H1 (cell line): ENCODE results near the gene PATJ. TPM values are rescaled to one million over a fixed set of nuclear protein-coding genes. Genes with fewer than 3 reads are reported as not detected.

Experiments
- CTCF ChIA-PET: fragments of 300-600 bp; sonication (Branson Sonifier 250); formaldehyde crosslinking; loops from one replicate; lab custom pipeline; 2021; ENCODE audit not compliant: partially characterized antibody; lab: Charles Lee
- POLR2A ChIA-PET: fragments of 300-600 bp; sonication (Branson Sonifier 250); formaldehyde crosslinking; loops from one replicate; lab custom pipeline; 2021; ENCODE audit warnings: inconsistent platforms; ENCODE audit not compliant: partially characterized antibody; lab: Charles Lee
- DNase-seq, 2 experiments: peaks; one replicate each; pipeline versions ENCODE4 v3.0.0 to v3.0.0-alpha.2; 2010 to 2022; ENCODE audit warnings: low spot score in 2 of 2, low read depth in 1 of 2, mixed read lengths in 1 of 2
- FAIRE-seq: peaks from 2 replicates; lab custom pipeline; 2011; peaks lifted over from hg19 to GRCh38; lab: Jason Lieb, UNC
- H2AFZ ChIP-seq: 2 replicates; pipeline ENCODE4 v1.8.1; 2012; ENCODE audit warnings: low read length, inconsistent platforms
- H2AK5ac ChIP-seq: 2 replicates; pipeline ENCODE4 v1.6.1; 2013; ENCODE audit warnings: low read depth, low read length
- H2BK120ac ChIP-seq: replicated peaks from 2 replicates; pipeline ENCODE3; 2013; ENCODE audit warnings: low read depth, low read length, inconsistent platforms
- H2BK12ac ChIP-seq: 2 replicates; pipeline ENCODE4 v1.6.1; 2013; ENCODE audit warnings: low read depth, low read length
- H2BK15ac ChIP-seq: 2 replicates; pipeline ENCODE4 v1.6.1; 2013; ENCODE audit warnings: low read length
- H2BK20ac ChIP-seq: 2 replicates; pipeline ENCODE4 v1.6.1; 2013; ENCODE audit warnings: low read length
- H2BK5ac ChIP-seq: 2 replicates; pipeline ENCODE4 v1.6.1; 2013; ENCODE audit warnings: low read depth, low read length
- H3K14ac ChIP-seq: 2 replicates; pipeline ENCODE4 v1.6.1; 2013; ENCODE audit warnings: inconsistent platforms; ENCODE audit not compliant: insufficient read length
- H3K18ac ChIP-seq: 2 replicates; pipeline ENCODE4 v1.6.1; 2013; ENCODE audit warnings: low read length; ENCODE audit errors: extremely low read depth
- H3K23ac ChIP-seq: 2 replicates; pipeline ENCODE4 v1.6.1; 2013; ENCODE audit warnings: inconsistent platforms; ENCODE audit not compliant: insufficient read length
- H3K23me2 ChIP-seq: 2 replicates; pipeline ENCODE4 v1.6.1; 2013; ENCODE audit warnings: low read depth, low read length
- H3K27ac ChIP-seq: 2 replicates; pipeline ENCODE4 v1.6.1; 2011; ENCODE audit warnings: low read depth, low read length, inconsistent platforms
- H3K27me3 ChIP-seq, 4 experiments: replicated peaks in 1 of 4; 1 replicate in 1 of 4; 2 replicates in 3 of 4; pipeline versions ENCODE4 v1.6.1 to v1.8.1; 2011 to 2013; ENCODE audit warnings: low read length in 3 of 4, mild to moderate bottlenecking in 3 of 4, inconsistent platforms in 2 of 4, mixed read lengths in 2 of 4, moderate library complexity in 1 of 4; ENCODE audit not compliant: control insufficient read depth in 3 of 4, insufficient read depth in 3 of 4; ENCODE audit errors: extremely low read depth in 1 of 4
- H3K36me3 ChIP-seq, 4 experiments: 2 replicates each; pipeline versions ENCODE4 v1.6.1 to v1.8.1; 2011 to 2013; ENCODE audit warnings: mild to moderate bottlenecking in 4 of 4, low read length in 3 of 4, moderate library complexity in 2 of 4, control low read depth in 1 of 4, inconsistent platforms in 1 of 4; ENCODE audit not compliant: insufficient read depth in 4 of 4, control insufficient read depth in 2 of 4
- H3K4ac ChIP-seq: replicated peaks from 2 replicates; pipeline ENCODE3; 2013; ENCODE audit warnings: low read length, low read depth, mixed read lengths, inconsistent platforms; ENCODE audit not compliant: insufficient read length
- H3K4me1 ChIP-seq, 4 experiments: replicated peaks in 1 of 4; 1 replicate in 1 of 4; 2 replicates in 3 of 4; pipeline versions ENCODE4 v1.6.1 to v1.8.1; 2011 to 2013; ENCODE audit warnings: low read length in 3 of 4, inconsistent platforms in 2 of 4, mixed read lengths in 1 of 4; ENCODE audit not compliant: insufficient read depth in 4 of 4, control insufficient read depth in 3 of 4
- H3K4me2 ChIP-seq, 2 experiments: 2 replicates each; pipeline versions ENCODE4 v1.6.1 to v1.8.1; 2011 to 2013; ENCODE audit warnings: low read depth in 2 of 2, low read length in 2 of 2, control low read depth in 1 of 2, inconsistent platforms in 1 of 2, mild to moderate bottlenecking in 1 of 2; ENCODE audit not compliant: insufficient read depth in 1 of 2
- H3K4me3 ChIP-seq, 4 experiments: fragments of 200-600, 300-600 bp in 1 of 4; sonication (generic), shearing (Covaris generic), sonication (Bioruptor Twin) in 1 of 4; 2 replicates each; pipeline versions ENCODE4 v1.5.1 to v1.8.1; 2011 to 2016; ENCODE audit warnings: low read length in 4 of 4, low read depth in 3 of 4, control low read depth in 2 of 4, inconsistent platforms in 2 of 4, mild to moderate bottlenecking in 2 of 4, mixed read lengths in 1 of 4, moderate library complexity in 1 of 4; ENCODE audit not compliant: insufficient read depth in 2 of 4; ENCODE audit errors: extremely low read depth in 1 of 4
- H3K56ac ChIP-seq: replicated peaks from 2 replicates; pipeline ENCODE3; 2013; ENCODE audit warnings: low read depth, mild to moderate bottlenecking, mixed read lengths, low read length, inconsistent platforms; ENCODE audit not compliant: insufficient read length
- H3K79me1 ChIP-seq: 2 replicates; pipeline ENCODE4 v1.6.1; 2013; ENCODE audit warnings: low read depth, low read length, control low read depth
- H3K79me2 ChIP-seq, 2 experiments: 2 replicates each; pipeline versions ENCODE4 v1.6.1 to v1.8.1; 2012 to 2013; ENCODE audit warnings: low read length in 2 of 2, mild to moderate bottlenecking in 2 of 2, inconsistent platforms in 1 of 2; ENCODE audit not compliant: insufficient read depth in 2 of 2, control insufficient read depth in 1 of 2
- H3K9ac ChIP-seq, 4 experiments: replicated peaks in 1 of 4; 1 replicate in 1 of 4; 2 replicates in 3 of 4; pipeline versions ENCODE4 v1.6.1 to v1.8.1; 2011 to 2013; ENCODE audit warnings: low read depth in 3 of 4, low read length in 3 of 4, control low read depth in 2 of 4, mild to moderate bottlenecking in 2 of 4, moderate library complexity in 2 of 4, inconsistent platforms in 1 of 4; ENCODE audit errors: extremely low read depth in 1 of 4
- H3K9me3 ChIP-seq, 2 experiments: 2 replicates each; pipeline versions ENCODE4 v1.6.1 to v1.8.1; 2012 to 2013; ENCODE audit warnings: mild to moderate bottlenecking in 2 of 2, moderate library complexity in 2 of 2, control low read depth in 1 of 2, inconsistent platforms in 1 of 2, low read depth in 1 of 2, low read length in 1 of 2, mixed read lengths in 1 of 2; ENCODE audit not compliant: insufficient read depth in 2 of 2
- H4K20me1 ChIP-seq, 2 experiments: replicated peaks in 1 of 2; 2 replicates each; pipeline versions ENCODE3 to v1.8.1; 2011 to 2013; ENCODE audit warnings: inconsistent platforms in 2 of 2, low read length in 2 of 2, mild to moderate bottlenecking in 1 of 2; ENCODE audit not compliant: insufficient read depth in 2 of 2, control insufficient read depth in 1 of 2
- H4K5ac ChIP-seq: 2 replicates; pipeline ENCODE4 v1.6.1; 2013; ENCODE audit warnings: low read length, low read depth, mixed read lengths, inconsistent platforms; ENCODE audit not compliant: insufficient read length
- H4K8ac ChIP-seq: 2 replicates; pipeline ENCODE4 v1.8.0; 2013; ENCODE audit warnings: mild to moderate bottlenecking, moderate library complexity, low read length, inconsistent platforms; ENCODE audit not compliant: insufficient read depth; ENCODE audit errors: extremely low read depth
- H4K91ac ChIP-seq: replicated peaks from 2 replicates; pipeline ENCODE3; 2013; ENCODE audit warnings: low read length, mixed read lengths, inconsistent platforms; ENCODE audit not compliant: insufficient read length
- ATF2 ChIP-seq: IDR thresholded peaks from 2 replicates; pipeline ENCODE4 v1.6.1; 2012; ENCODE audit warnings: low read length, inconsistent platforms
- CBX5 ChIP-seq: fragments of 300-800, 300-1000 bp; sonication (generic); IDR thresholded peaks from 2 replicates; pipeline ENCODE4 v1.7.1; 2016; ENCODE audit warnings: antibody characterized with exemption, low read length, low read depth
- CHD1 ChIP-seq: IDR thresholded peaks from 2 replicates; pipeline ENCODE4 v1.6.1; 2012; ENCODE audit warnings: low read depth, low read length, improper control_type of control experiment
- FOSL1 ChIP-seq: IDR thresholded peaks from 2 replicates; pipeline ENCODE4 v1.6.1; 2011; ENCODE audit warnings: mild to moderate bottlenecking, low read depth, low read length, moderate library complexity; ENCODE audit not compliant: insufficient read depth
- KDM4A ChIP-seq: IDR thresholded peaks from one replicate; pipeline ENCODE4 v1.7.1; 2012; ENCODE audit warnings: low read depth, mild to moderate bottlenecking, moderate library complexity, low read length, inconsistent platforms; ENCODE audit not compliant: severe bottlenecking
- MAFK ChIP-seq: IDR thresholded peaks from 2 replicates; pipeline ENCODE4 v1.6.1; 2012; ENCODE audit warnings: low read depth, mild to moderate bottlenecking, improper control_type of control experiment, low read length
- NANOG ChIP-seq: IDR thresholded peaks from 2 replicates; pipeline ENCODE4 v1.6.1; 2011; ENCODE audit warnings: low read length, low read depth, mild to moderate bottlenecking, inconsistent platforms; ENCODE audit not compliant: insufficient read depth, poor library complexity, severe bottlenecking
- RFX5 ChIP-seq: IDR thresholded peaks from 2 replicates; pipeline ENCODE4 v1.6.1; 2011; ENCODE audit warnings: low read depth, low read length, improper control_type of control experiment, borderline replicate concordance
- SIX5 ChIP-seq: IDR thresholded peaks from 2 replicates; pipeline ENCODE4 v1.6.1; 2011; ENCODE audit warnings: mild to moderate bottlenecking, low read depth, low read length
- TCF12 ChIP-seq: IDR thresholded peaks from 2 replicates; pipeline ENCODE4 v1.6.1; 2011; ENCODE audit warnings: low read depth, mild to moderate bottlenecking, low read length
- TEAD4 ChIP-seq: IDR thresholded peaks from 2 replicates; pipeline ENCODE4 v1.6.1; 2012; ENCODE audit warnings: low read depth, low read length, inconsistent platforms, mixed read lengths
- WGBS, 2 experiments: shearing (Covaris generic) in 1 of 2; methylation state at CpG; one replicate each; pipeline versions ENCODE4 v1.1.6 to v1.1.7; 2013 to 2015; ENCODE audit warnings: low lambda C conversion rate in 2 of 2, mixed read lengths in 2 of 2, inconsistent platforms in 1 of 2, low coverage in 1 of 2, missing lambda C conversion rate in 1 of 2; ENCODE audit not compliant: insufficient replicate concordance in 2 of 2, insufficient coverage in 1 of 2, insufficient read length in 1 of 2; ENCODE audit errors: extremely low coverage in 1 of 2, missing lambda C conversion rate in 1 of 2; 5-methylcytosine and 5-hydroxymethylcytosine counted together
- polyA plus RNA-seq, 7 experiments: library from polyadenylated mRNA; depleted of rRNA in 3 of 7; stranded (reverse) in 5 of 7; unstranded in 2 of 7; fragments of >200 nt in 5 of 7; fragments of 200-250 nt in 2 of 7; gene quantifications; 1 replicate in 5 of 7; 2 replicates in 1 of 7; 4 replicates in 1 of 7; pipeline versions ENCODE4 v1.2.1 to v1.2.3, GENCODE V29; 2011 to 2013; ENCODE audit warnings: missing spikeins in 2 of 7, mixed read lengths in 2 of 7
- total RNA-seq: library from RNA; stranded (reverse); fragmentation: NEBNext Ultra II Directional; extraction: Animal tissue kit (Norgen Biotek cat#: 25700); gene quantifications from 2 replicates; pipeline ENCODE4 v1.2.1, GENCODE V29; 2021

The PATJ gene
- total and polyA plus RNA-seq, 2 of the 8 experiments (the other 6 are each of a cell fraction or from before 2014, with no cell fraction given) = 8.2 to 55.6 TPM

GRCh38 chr1:61819421-61819820 is 77.1 kb downstream of the PATJ start:
- H2AFZ ChIP-seq = no peak overlapping the region
- H2BK5ac ChIP-seq = no peak overlapping the region
- DNase-seq (no peak), FAIRE-seq (no peak)
- H3K56ac ChIP-seq = no peak overlapping the region
- H3K36me3 ChIP-seq = peaks cover 5 to 20% (median 12%) of the 10 kb centered on the region in 4 experiments; a peak in 5 of 8 replicates
- H4K20me1 ChIP-seq = no peaks in the 10 kb centered on the region
- ChIA-PET CTCF (interaction anchor here (0.5 to 1.5 kb wide), 2 partner anchors 33 to 270 kb away, joined by 4 read pairs; no protein-coding TSS in a partner anchor), POLR2A (no interaction called here)
- no peak overlapping the region for H3K18ac ChIP-seq
- no peak overlapping the region for H2BK120ac ChIP-seq
- no peak overlapping the region for H2BK12ac ChIP-seq
- H3K4me3 ChIP-seq = no peak overlapping the region
- no peak overlapping the region for H2BK15ac ChIP-seq
- no peak overlapping the region for H3K14ac ChIP-seq
- WGBS, 2 experiments = 99% methylated on average over 9 of the region's 9 CpGs; no CpG with 5 or more reads in 1 of the 2 experiments
- H4K5ac ChIP-seq = no peak overlapping the region
- H3K23me2 ChIP-seq = no peaks in the 10 kb centered on the region
- TF ChIP-seq RFX5 (no peak), CHD1 (no peak), TCF12 (no peak), KDM4A (no peak), MAFK (no peak), ATF2 (no peak), NANOG (no peak), SIX5 (no peak), FOSL1 (no peak), TEAD4 (no peak), CBX5 (no peak)
- no peak overlapping the region for H2BK20ac ChIP-seq
- H3K4ac ChIP-seq = no peak overlapping the region
- H3K79me1 ChIP-seq = no peaks in the 10 kb centered on the region
- no peaks in the 10 kb centered on the region for H3K27me3 ChIP-seq
- no peak overlapping the region for H3K9ac ChIP-seq
- H2AK5ac ChIP-seq = no peak overlapping the region
- H3K79me2 ChIP-seq = no peaks in the 10 kb centered on the region
- H4K8ac ChIP-seq = no peak overlapping the region
- H3K23ac ChIP-seq = no peak overlapping the region
- no peaks in the 10 kb centered on the region for H3K4me1 ChIP-seq
- no peaks in the 10 kb centered on the region for H3K9me3 ChIP-seq
- no peak overlapping the region for H3K4me2 ChIP-seq
- no peak overlapping the region for H3K27ac ChIP-seq
- H4K91ac ChIP-seq = no peak overlapping the region
